Activated T-helper 1 cell treated with anti-CD3 and anti-CD28 coated beads, Interleukin-12 subunit alpha, Interleukin-12 subunit beta, Interleukin-2, Interleukin-4 antibody, amounts not matched to agents 30 ng/mL and 10 ng/mL and 1 ng/mL, durations not matched to agents 14 hours and 24 hours and 36 hours (primary cell): ENCODE measurements around the gene TRABD2A. TPM values are rescaled to one million over a fixed set of nuclear protein-coding genes. Genes with fewer than 3 reads are reported as not detected.
"Not testable (repeated sequence)": the region's sequence is repeated elsewhere in the genome, so short reads cannot be mapped to it uniquely, and the experiment has no call there.

ENCODE experiments used
- DNase-seq: peaks from one replicate; pipeline ENCODE4 v3.0.0; 2021; ENCODE audit warnings: low spot score
- H3K27ac Mint-ChIP-seq: one replicate; pipeline ENCODE4 v1.8.0; 2021; ENCODE audit warnings: mild to moderate bottlenecking, mixed read lengths
- H3K27me3 Mint-ChIP-seq: one replicate; pipeline ENCODE4 v1.8.0; 2022; ENCODE audit warnings: mild to moderate bottlenecking, moderate library complexity, mixed read lengths; ENCODE audit not compliant: insufficient read depth
- H3K36me3 Mint-ChIP-seq: one replicate; pipeline ENCODE4 v1.8.0; 2021; ENCODE audit warnings: low read depth, mixed read lengths
- H3K4me1 Mint-ChIP-seq: one replicate; pipeline ENCODE4 v1.8.0; 2021; ENCODE audit warnings: low read depth, mixed read lengths
- H3K4me3 Mint-ChIP-seq: one replicate; pipeline ENCODE4 v1.8.0; 2021; ENCODE audit warnings: mild to moderate bottlenecking, moderate library complexity, mixed read lengths
- H3K9me3 Mint-ChIP-seq: one replicate; pipeline ENCODE4 v1.8.0; 2021; ENCODE audit warnings: mixed read lengths
- intact Hi-C: fragments of 100-400 bp; cut with micrococcal nuclease; formaldehyde crosslinking; loops from one replicate; pipeline ENCODE4 v1.15.1; 2024
- total RNA-seq: library from RNA; stranded (reverse); gene quantifications from 2 replicates; pipeline ENCODE4 v1.2.3, GENCODE V29; 2022

Gene TRABD2A
- 62.1 and 62.2 TPM in 2 replicates for total RNA-seq

GRCh38 chr2:84880645-84881521 lies at the start of gene TRABD2A:
Gene TRABD2A, minus strand, starts transcription at chr2:84881084. Its CDS starts 45 bp downstream, at chr2:84881039.
- peak within 1 kb of the TSS; percentile 98 for H3K4me3 Mint-ChIP-seq
- peak within 1 kb of the TSS; percentile 99 for H3K27ac Mint-ChIP-seq
- DNase-seq: peak; percentile 41
- H3K4me1 Mint-ChIP-seq: peaks cover 73% of the 10 kb centered on the region
- intact Hi-C loops: loop anchor here (1.0 to 2.0 kb wide), 4 partner anchors 7 to 422 kb away; partner anchors contain the start of gene SUCLG1
- H3K36me3 Mint-ChIP-seq: peaks cover 12% of the 10 kb centered on the region
- no peaks in the 10 kb centered on the region for H3K27me3 Mint-ChIP-seq
- H3K9me3 Mint-ChIP-seq: no peaks in the 10 kb centered on the region

DNA sequence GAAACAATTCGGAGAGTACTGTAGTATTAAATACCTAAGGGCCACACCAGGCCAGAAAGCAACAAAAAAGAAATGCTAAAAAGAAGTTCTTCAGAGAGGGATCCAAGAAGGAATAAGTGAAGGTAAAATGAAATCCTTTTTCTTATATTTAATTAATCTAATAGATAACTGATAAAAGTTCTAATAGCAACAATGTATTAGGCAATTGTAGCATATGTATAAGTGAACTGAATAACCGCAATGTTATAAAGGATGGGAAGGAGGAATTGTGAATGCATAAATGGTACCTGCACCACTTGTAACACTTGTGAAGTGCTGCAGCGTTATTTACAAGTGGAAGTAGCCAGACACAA lies 46.4 kb upstream of the TRABD2A start:
- intact Hi-C loops: loop anchor here (1.0 to 2.0 kb wide), 6 partner anchors 11 to 358 kb away; no protein-coding TSS in a partner anchor
- Mint-ChIP-seq H3K4me1 (peaks cover 58% of the 10 kb centered on the region), H3K36me3 (peaks cover 13% of the 10 kb centered on the region), H3K9me3 (no peaks in the 10 kb centered on the region), H3K4me3 (peak overlapping the region; percentile 96), H3K27ac (peak overlapping the region; percentile 95), H3K27me3 (no peaks in the 10 kb centered on the region)
- no peak for DNase-seq

DNA sequence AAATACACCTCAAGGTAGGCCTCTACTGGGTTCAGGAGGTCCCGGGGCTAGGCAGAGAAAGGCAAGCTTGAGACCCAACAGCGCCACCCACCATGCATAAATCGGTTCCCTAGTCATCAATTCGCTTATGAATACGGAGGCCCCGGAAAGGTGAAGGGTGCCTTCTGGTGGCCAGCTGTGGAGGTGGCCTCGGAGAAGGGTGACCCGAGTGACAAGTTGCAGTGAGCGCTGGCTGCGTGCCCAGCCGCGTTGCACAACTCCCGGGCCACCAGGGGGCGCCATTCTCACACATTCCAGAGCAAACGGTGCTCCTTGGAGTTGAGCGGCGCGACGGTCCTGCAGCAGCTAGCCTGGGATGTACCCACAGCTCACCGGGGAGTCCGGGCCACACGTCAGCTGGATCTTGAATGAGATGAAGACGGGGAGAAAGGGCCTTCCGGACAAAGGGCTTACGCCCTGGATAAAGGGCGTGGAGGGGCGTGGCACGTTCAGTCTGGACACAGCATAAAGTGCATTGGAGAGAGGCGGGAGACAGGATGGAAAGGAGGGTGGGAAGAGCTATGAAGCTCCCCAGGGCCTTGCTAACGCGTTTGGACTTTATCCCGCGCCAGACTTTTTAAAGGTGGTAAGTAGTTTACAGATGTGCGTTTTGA lies 45.0 kb upstream of the TRABD2A start:
- Mint-ChIP-seq H3K27ac (peak overlapping the region; percentile 95), H3K4me1 (peaks cover 46% of the 10 kb centered on the region), H3K36me3 (peaks cover 6% of the 10 kb centered on the region), H3K9me3 (no peaks in the 10 kb centered on the region), H3K27me3 (no peaks in the 10 kb centered on the region), H3K4me3 (peak overlapping the region; percentile 96)
- DNase-seq: peak; percentile 95
- intact Hi-C loops: loop anchor here (1.0 to 2.0 kb wide), 10 partner anchors 21 to 467 kb away; partner anchors contain the start of genes DNAH6, SUCLG1 and TMSB10

DNA sequence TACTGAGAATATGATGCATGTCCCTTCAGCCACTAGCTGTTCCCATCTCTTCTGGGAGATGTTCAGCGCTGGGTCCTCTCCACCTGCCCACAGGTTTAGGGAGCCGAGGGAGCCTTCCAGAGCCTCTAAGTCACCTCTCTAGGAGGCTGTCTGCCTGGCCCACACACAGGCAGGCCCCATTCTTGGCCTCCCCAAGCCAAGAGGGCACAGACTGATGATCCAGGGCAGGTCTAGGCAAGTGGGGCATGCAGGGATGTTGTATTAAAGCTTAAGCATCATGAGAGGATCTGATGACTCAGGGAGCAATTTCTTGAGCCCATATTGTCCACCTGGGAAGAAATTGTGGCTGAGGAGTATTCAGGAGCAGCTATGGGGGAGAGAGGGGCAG lies 44.4 kb upstream of the TRABD2A start:
- intact Hi-C loops: loop anchor here (1.0 to 2.0 kb wide), 8 partner anchors 20 to 466 kb away; partner anchors contain the start of genes DNAH6, SUCLG1 and TMSB10
- H3K4me3 Mint-ChIP-seq: peak overlapping the region; percentile 11
- no peaks in the 10 kb centered on the region for H3K27me3 Mint-ChIP-seq
- peak overlapping the region; percentile 95 for H3K27ac Mint-ChIP-seq
- H3K36me3 Mint-ChIP-seq: peaks cover 6% of the 10 kb centered on the region
- H3K9me3 Mint-ChIP-seq: no peaks in the 10 kb centered on the region
- DNase-seq: no peak
- H3K4me1 Mint-ChIP-seq: peaks cover 50% of the 10 kb centered on the region

DNA sequence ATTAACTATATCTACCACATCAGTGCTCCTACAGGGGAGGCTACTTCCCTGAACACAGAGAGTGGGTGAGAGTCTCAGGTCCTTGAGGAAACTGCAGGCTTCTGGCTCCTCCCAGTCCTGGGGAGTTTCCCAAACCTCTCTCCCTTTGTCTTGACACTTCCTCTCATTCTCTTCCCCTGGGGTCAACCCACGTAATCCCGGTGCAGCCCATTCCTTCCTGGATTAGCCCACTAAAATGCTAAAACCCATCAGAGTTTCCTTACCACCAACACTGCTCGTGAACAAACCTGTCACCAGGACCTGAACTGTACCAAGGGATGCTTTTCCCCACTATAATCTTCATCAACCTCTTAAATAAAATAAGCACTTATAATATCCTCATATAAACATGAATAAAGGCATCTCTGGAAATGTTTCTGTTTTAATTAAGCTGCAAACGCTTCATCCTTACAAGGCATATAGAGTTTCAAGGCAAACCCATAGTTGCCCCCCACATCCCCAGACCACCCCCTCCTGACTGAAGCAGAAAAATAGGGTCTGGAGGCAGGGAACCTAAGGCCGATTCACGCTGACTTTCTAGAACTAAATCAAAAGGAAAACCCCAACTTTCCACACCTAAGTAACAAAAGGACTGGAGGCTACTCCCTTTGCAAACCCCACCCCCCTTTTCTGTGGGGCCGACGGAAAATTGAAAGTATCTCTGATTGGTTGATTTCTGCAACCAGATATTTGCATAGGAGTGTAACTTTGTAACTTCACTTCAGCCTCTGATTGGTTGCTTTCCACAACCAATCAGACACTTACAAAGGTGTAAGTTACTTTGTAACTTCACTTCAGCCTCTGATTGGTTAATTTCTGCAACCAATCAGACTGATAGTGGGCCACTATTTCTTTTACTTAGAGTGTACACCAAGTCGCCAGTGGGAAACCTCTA lies 43.6 kb upstream of the TRABD2A start:
- intact Hi-C loops: loop anchor here (1.0 to 2.0 kb wide), 8 partner anchors 19 to 465 kb away; partner anchors contain the start of genes DNAH6, SUCLG1 and TMSB10
- peak; percentile 78 for DNase-seq
- Mint-ChIP-seq H3K4me1 (peaks cover 55% of the 10 kb centered on the region), H3K4me3 (peak overlapping the region; percentile 61), H3K36me3 (peaks cover 6% of the 10 kb centered on the region), H3K27me3 (no peaks in the 10 kb centered on the region), H3K9me3 (no peaks in the 10 kb centered on the region), H3K27ac (peak overlapping the region; percentile 95)

DNA sequence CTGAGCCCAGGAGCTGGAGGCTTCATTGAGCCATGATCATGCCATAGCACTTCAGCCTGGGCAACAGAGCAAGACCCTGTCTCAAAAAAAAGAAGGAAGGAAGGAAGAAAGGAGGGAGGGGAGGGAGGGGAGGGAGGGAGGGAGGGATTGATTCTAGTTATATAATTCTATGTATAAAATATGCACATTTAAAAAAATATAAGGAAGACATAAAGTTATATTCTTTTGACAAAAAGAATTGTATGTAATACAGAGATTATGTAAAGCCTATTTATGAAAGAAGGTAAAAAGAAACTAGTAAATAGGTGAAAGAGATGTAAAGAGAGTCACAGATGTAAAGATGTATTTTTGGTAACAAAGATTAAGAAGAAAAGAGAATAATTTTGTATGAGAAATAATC lies 42.1 kb upstream of the TRABD2A start:
- Mint-ChIP-seq H3K27me3 (no peaks in the 10 kb centered on the region), H3K27ac (peak overlapping the region; percentile 69), H3K4me3 (no peak overlapping the region), H3K4me1 (peaks cover 68% of the 10 kb centered on the region), H3K36me3 (peaks cover 6% of the 10 kb centered on the region), H3K9me3 (no peaks in the 10 kb centered on the region)
- intact Hi-C loops: no loop called here
- no peak for DNase-seq

- intact Hi-C loops: loop anchor here (1.0 kb wide), 1 partner anchor 14 kb away; no protein-coding TSS in a partner anchor
- H3K4me3 Mint-ChIP-seq: peak overlapping the region; percentile 65
- peaks cover 44% of the 10 kb centered on the region for H3K4me1 Mint-ChIP-seq
- H3K9me3 Mint-ChIP-seq: no peaks in the 10 kb centered on the region
- H3K36me3 Mint-ChIP-seq: no peaks in the 10 kb centered on the region
- peak overlapping the region; percentile 91 for H3K27ac Mint-ChIP-seq
- no peak for DNase-seq
- H3K27me3 Mint-ChIP-seq: no peaks in the 10 kb centered on the region
Measured at GRCh38 chr2:84919885-84920580, 39.1 kb upstream of the TRABD2A start.

- DNase-seq: no peak
- H3K27me3 Mint-ChIP-seq: no peaks in the 10 kb centered on the region
- H3K9me3 Mint-ChIP-seq: no peaks in the 10 kb centered on the region
- H3K36me3 Mint-ChIP-seq: no peaks in the 10 kb centered on the region
- H3K4me1 Mint-ChIP-seq: peaks cover 33% of the 10 kb centered on the region
- no peak overlapping the region for H3K4me3 Mint-ChIP-seq
- intact Hi-C loops: no loop called here
- H3K27ac Mint-ChIP-seq: no peak overlapping the region
Measured at GRCh38 chr2:84918430-84918829, 37.5 kb upstream of the TRABD2A start.

- H3K4me1 Mint-ChIP-seq: peaks cover 31% of the 10 kb centered on the region
- H3K27ac Mint-ChIP-seq, DNase-seq, intact Hi-C loops, H3K36me3 Mint-ChIP-seq, H3K4me3 Mint-ChIP-seq, H3K9me3 Mint-ChIP-seq, H3K27me3 Mint-ChIP-seq: not testable (repeated sequence)
Measured at GRCh38 chr2:84917821-84918220, 36.9 kb upstream of the TRABD2A start.

DNA sequence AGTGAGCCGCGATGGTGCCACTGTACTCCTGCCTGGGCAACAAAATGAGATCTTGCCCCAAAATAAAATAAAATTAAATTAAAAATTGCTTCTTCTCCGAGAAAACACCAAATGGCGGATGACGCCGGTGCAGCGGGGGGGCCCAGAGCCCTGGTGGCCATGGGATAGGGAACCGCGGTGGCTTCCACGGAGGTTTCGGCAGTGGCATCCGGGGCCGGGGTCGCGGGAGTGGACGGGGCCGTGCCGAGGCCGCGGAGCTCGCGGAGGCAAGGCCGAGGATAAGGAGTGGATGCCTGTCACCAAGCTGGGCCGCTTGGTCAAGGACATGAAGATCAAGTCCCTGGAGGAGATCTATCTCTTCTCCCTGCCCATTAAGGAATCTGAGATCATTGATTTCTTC lies 34.8 kb upstream of the TRABD2A start:
- H3K36me3 Mint-ChIP-seq, DNase-seq, H3K27ac Mint-ChIP-seq, H3K9me3 Mint-ChIP-seq, H3K27me3 Mint-ChIP-seq, intact Hi-C loops, H3K4me3 Mint-ChIP-seq: not testable (repeated sequence)
- peaks cover 47% of the 10 kb centered on the region for H3K4me1 Mint-ChIP-seq

DNA sequence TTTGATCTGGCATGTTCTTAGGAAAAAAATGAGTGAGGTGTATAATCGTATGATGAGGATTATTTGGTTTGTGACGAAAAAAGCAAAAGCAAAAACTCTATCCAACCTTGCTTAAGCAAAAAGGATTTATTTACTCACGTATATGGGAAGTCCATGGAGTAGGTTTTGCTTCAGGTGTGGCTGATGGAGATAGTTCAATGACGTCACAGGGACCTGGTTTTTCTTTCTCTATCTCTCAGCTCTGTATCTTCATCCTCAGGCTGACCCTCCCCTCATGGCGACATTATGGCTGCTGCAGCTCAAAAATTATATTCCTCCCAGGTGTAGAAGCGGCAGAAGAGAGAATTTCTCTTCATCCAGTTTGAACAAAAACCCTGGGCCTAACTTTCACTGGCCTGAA lies 33.5 kb upstream of the TRABD2A start:
- Mint-ChIP-seq H3K27ac (no peak overlapping the region), H3K4me3 (no peak overlapping the region), H3K36me3 (peaks cover 10% of the 10 kb centered on the region), H3K9me3 (peaks cover 10% of the 10 kb centered on the region), H3K4me1 (peaks cover 43% of the 10 kb centered on the region), H3K27me3 (no peaks in the 10 kb centered on the region)
- intact Hi-C loops: no loop called here
- DNase-seq: no peak

DNA sequence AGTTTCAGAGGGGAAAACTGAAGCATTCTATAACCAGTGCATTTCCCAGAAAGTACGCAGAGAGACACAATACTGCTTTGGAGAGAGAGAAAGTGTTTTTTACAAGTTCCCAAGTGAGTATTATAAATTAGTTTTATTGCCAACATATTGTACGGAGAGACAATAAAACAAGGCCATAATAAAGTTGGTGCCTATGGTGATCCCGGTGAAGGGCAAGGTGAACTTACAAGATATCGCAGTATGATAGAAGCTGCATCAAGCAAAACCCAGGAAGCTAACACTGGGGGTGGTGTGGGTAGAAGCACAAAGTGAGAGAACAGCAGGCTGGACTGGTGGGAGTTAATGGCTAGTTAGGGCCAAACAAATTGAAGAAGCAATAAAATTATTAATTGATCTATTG lies 32.1 kb upstream of the TRABD2A start:
- Mint-ChIP-seq H3K36me3 (peaks cover 20% of the 10 kb centered on the region), H3K4me3 (no peak overlapping the region), H3K27me3 (no peaks in the 10 kb centered on the region), H3K9me3 (peaks cover 14% of the 10 kb centered on the region), H3K4me1 (peaks cover 44% of the 10 kb centered on the region), H3K27ac (no peak overlapping the region)
- no peak for DNase-seq
- intact Hi-C loops: no loop called here
